WTC11 (cell line): ENCODE data around the gene CD84. TPM values are rescaled to one million over a fixed set of nuclear protein-coding genes. Genes with fewer than 3 reads are reported as not detected.
A peak's percentile ranks its signal among the peaks of the same experiment; 100 is the strongest.

Experiments
- ATAC-seq: fragments of 200-7000 bp; cut with Tn5 transposase; 2 replicates; pipeline ENCODE4 v1.10.0; 2021; ENCODE audit warnings: mild to moderate bottlenecking, moderate library complexity
- CTCF ChIA-PET: fragments of 300-600 bp; sonication (Branson Sonifier 250); formaldehyde crosslinking; loops from one replicate; lab custom pipeline; 2021; ENCODE audit warnings: antibody characterized with exemption; lab: Charles Lee
- POLR2A ChIA-PET: fragments of 350-600 bp; sonication (Branson Sonifier 250); formaldehyde crosslinking; loops from one replicate; lab custom pipeline; 2021; ENCODE audit warnings: antibody characterized with exemption; lab: Charles Lee
- DNase-seq: peaks from one replicate; pipeline ENCODE4 v3.0.0; 2021; ENCODE audit warnings: low spot score
- H3K27ac Mint-ChIP-seq: 2 replicates; pipeline ENCODE4 v1.8.0; 2021; ENCODE audit warnings: mixed read lengths
- H3K27me3 Mint-ChIP-seq: 2 replicates; pipeline ENCODE4 v1.8.0; 2021; ENCODE audit warnings: low read depth, mild to moderate bottlenecking, moderate library complexity, mixed read lengths
- H3K36me3 Mint-ChIP-seq: 2 replicates; pipeline ENCODE4 v1.8.0; 2021; ENCODE audit warnings: mixed read lengths
- H3K4me1 Mint-ChIP-seq: 2 replicates; pipeline ENCODE4 v1.8.0; 2022; ENCODE audit warnings: mixed read lengths
- H3K4me3 Mint-ChIP-seq: 2 replicates; pipeline ENCODE4 v1.8.0; 2021; ENCODE audit warnings: mild to moderate bottlenecking, moderate library complexity, mixed read lengths
- H3K9me3 Mint-ChIP-seq: 2 replicates; pipeline ENCODE4 v1.8.0; 2021; ENCODE audit warnings: mixed read lengths
- MYBL2 ChIP-seq: sonication (generic); formaldehyde crosslinking; IDR thresholded peaks from 2 replicates; pipeline ENCODE4 v1.8.1; 2023; ENCODE audit warnings: mild to moderate bottlenecking, moderate library complexity, missing genetic modification reagents
- NFE2L1 ChIP-seq: sonication (generic); formaldehyde crosslinking; IDR thresholded peaks from 2 replicates; pipeline ENCODE4 v1.8.1; 2023; ENCODE audit warnings: missing genetic modification reagents
- NR3C1 ChIP-seq: sonication (generic); formaldehyde crosslinking; conservative IDR thresholded peaks from 2 replicates; pipeline ENCODE4 v1.8.1; 2023; ENCODE audit warnings: low read depth, mild to moderate bottlenecking, missing genetic modification reagents
- SMAD3 ChIP-seq: sonication (generic); formaldehyde crosslinking; IDR thresholded peaks from 2 replicates; pipeline ENCODE4 v1.8.0; 2022; ENCODE audit warnings: missing genetic modification reagents, mild to moderate bottlenecking, borderline replicate concordance
- SMAD4 ChIP-seq: sonication (generic); formaldehyde crosslinking; IDR thresholded peaks from 2 replicates; pipeline ENCODE4 v1.8.0; 2022; ENCODE audit warnings: mild to moderate bottlenecking, missing genetic modification reagents
- TCF7 ChIP-seq: sonication (generic); formaldehyde crosslinking; IDR thresholded peaks from 2 replicates; pipeline ENCODE4 v1.8.0; 2022; ENCODE audit warnings: mild to moderate bottlenecking, low read depth, missing genetic modification reagents, moderate library complexity
- ZBTB21 ChIP-seq: sonication (generic); formaldehyde crosslinking; IDR thresholded peaks from 2 replicates; pipeline ENCODE4 v1.8.1; 2023; ENCODE audit warnings: mild to moderate bottlenecking, missing genetic modification reagents, borderline replicate concordance
- ZNF121 ChIP-seq: sonication (generic); formaldehyde crosslinking; IDR thresholded peaks from 2 replicates; pipeline ENCODE4 v1.8.0; 2023; ENCODE audit warnings: missing genetic modification reagents
- total RNA-seq: library from RNA; stranded (reverse); gene quantifications from 3 replicates; pipeline ENCODE4 v1.2.3, GENCODE V29; 2021
- TF ChIP-seq, protein P1 (sequence below): sonication (generic); formaldehyde crosslinking; IDR thresholded peaks from 2 replicates; pipeline ENCODE4 v1.8.0; 2023; ENCODE audit warnings: missing genetic modification reagents, mild to moderate bottlenecking, borderline replicate concordance
- TF ChIP-seq, protein P2 (sequence below): fragments of 250-450 bp; sonication (Bioruptor Pico); IDR thresholded peaks from 2 replicates; pipeline ENCODE4 v1.8.0; 2021; ENCODE audit warnings: mild to moderate bottlenecking
- TF ChIP-seq, protein P3 (sequence below): fragments of 200-600 bp; IDR thresholded peaks from 2 replicates; pipeline ENCODE4 v1.8.0; 2022; ENCODE audit warnings: antibody characterized with exemption
- TF ChIP-seq, protein P4 (sequence below): sonication (generic); formaldehyde crosslinking; conservative IDR thresholded peaks from 2 replicates; pipeline ENCODE4 v1.8.1; 2022; ENCODE audit warnings: mild to moderate bottlenecking, missing genetic modification reagents
- TF ChIP-seq, protein P5 (sequence below): sonication (generic); formaldehyde crosslinking; IDR thresholded peaks from 2 replicates; pipeline ENCODE4 v1.8.1; 2023; ENCODE audit warnings: mild to moderate bottlenecking, missing genetic modification reagents, borderline replicate concordance
- TF ChIP-seq, protein P6 (sequence below): fragments of 250-450 bp; sonication (Bioruptor Pico); IDR thresholded peaks from 2 replicates; pipeline ENCODE4 v1.9.0; 2021; ENCODE audit warnings: mild to moderate bottlenecking, borderline replicate concordance
- TF ChIP-seq, protein P7 (sequence below): sonication (generic); formaldehyde crosslinking; IDR thresholded peaks from 2 replicates; pipeline ENCODE4 v1.8.0; 2023; ENCODE audit warnings: missing genetic modification reagents

Gene CD84
- total RNA-seq, 1 experiment from 2014 or later, result 0.17 TPM

DNA sequence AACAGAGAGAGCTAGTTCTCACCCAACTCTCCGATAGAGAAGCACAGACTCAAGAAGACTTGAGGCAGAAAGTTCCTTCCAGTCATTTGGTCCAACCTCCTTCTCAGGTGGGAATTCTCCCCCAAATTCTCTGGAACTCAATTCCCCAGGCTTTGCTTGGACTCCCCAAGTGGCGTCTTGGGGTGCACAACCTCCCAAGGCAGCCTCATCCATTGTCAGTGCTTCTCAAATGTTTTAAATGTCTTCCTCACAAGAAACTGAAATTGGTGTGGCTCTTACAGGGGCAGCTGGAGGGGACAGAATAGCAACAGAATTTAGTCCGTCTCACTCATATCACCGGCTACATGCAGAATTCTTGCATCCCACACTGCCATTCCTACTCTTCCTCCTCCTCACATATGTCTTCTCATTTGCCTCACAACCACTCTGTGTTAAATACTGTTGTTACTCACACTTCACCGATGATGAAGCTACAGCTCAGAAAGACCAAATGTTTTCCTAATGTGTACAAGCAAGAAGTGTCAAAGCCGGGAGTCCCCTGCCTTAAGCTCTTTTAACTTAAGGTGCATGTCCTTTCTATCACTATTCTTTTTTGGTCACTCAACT, 33.4 kb upstream of the CD84 start (continued):
- no peak for TF ChIP-seq ZBTB21 (CRISPR knock-in tag)
- no peak for TF ChIP-seq TCF7 (CRISPR knock-in tag)
- TF ChIP-seq, protein P1, sequence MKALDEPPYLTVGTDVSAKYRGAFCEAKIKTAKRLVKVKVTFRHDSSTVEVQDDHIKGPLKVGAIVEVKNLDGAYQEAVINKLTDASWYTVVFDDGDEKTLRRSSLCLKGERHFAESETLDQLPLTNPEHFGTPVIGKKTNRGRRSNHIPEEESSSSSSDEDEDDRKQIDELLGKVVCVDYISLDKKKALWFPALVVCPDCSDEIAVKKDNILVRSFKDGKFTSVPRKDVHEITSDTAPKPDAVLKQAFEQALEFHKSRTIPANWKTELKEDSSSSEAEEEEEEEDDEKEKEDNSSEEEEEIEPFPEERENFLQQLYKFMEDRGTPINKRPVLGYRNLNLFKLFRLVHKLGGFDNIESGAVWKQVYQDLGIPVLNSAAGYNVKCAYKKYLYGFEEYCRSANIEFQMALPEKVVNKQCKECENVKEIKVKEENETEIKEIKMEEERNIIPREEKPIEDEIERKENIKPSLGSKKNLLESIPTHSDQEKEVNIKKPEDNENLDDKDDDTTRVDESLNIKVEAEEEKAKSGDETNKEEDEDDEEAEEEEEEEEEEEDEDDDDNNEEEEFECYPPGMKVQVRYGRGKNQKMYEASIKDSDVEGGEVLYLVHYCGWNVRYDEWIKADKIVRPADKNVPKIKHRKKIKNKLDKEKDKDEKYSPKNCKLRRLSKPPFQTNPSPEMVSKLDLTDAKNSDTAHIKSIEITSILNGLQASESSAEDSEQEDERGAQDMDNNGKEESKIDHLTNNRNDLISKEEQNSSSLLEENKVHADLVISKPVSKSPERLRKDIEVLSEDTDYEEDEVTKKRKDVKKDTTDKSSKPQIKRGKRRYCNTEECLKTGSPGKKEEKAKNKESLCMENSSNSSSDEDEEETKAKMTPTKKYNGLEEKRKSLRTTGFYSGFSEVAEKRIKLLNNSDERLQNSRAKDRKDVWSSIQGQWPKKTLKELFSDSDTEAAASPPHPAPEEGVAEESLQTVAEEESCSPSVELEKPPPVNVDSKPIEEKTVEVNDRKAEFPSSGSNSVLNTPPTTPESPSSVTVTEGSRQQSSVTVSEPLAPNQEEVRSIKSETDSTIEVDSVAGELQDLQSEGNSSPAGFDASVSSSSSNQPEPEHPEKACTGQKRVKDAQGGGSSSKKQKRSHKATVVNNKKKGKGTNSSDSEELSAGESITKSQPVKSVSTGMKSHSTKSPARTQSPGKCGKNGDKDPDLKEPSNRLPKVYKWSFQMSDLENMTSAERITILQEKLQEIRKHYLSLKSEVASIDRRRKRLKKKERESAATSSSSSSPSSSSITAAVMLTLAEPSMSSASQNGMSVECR, result no peak
- TF ChIP-seq MYBL2 (CRISPR knock-in tag), result no peak
- TF ChIP-seq ZNF121 (CRISPR knock-in tag), result no peak
- TF ChIP-seq, protein P2, sequence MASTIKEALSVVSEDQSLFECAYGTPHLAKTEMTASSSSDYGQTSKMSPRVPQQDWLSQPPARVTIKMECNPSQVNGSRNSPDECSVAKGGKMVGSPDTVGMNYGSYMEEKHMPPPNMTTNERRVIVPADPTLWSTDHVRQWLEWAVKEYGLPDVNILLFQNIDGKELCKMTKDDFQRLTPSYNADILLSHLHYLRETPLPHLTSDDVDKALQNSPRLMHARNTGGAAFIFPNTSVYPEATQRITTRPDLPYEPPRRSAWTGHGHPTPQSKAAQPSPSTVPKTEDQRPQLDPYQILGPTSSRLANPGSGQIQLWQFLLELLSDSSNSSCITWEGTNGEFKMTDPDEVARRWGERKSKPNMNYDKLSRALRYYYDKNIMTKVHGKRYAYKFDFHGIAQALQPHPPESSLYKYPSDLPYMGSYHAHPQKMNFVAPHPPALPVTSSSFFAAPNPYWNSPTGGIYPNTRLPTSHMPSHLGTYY, result no peak

DNA sequence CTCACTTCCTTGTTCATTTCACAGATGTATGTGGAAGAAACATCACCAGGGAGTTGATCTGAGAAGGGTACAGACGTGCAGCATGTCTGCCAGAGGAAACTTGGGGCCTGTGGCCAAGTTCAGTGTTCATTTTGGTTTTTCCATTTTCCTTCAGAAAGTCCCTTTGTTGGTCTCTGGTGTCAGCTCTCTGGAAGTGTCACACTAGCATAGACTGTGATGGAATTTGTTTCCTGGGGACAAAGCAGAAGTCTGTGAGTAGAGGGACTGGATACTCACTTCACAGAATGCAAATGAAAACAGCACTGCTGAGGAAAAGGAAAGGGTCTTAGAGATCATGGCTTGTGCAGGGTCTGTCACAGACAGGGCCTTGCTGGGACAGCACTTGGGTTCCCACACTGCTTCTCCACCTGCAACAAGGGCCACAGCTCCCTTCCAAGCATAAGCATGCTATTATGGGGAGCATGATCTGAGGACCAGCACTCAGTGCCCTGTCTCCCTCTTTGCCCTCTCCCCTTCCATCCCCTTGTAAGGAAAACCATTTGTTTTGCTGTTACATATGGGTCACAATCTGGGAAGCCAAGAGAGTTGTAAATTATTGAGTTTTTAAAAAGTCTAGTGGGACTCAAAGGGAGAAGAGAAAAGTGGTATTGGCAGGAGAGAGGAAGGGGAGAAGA, 31.4 kb upstream of the CD84 start:
- POLR2A ChIA-PET, result no interaction called here
- no peak for TF ChIP-seq NR3C1 (CRISPR knock-in tag)
- TF ChIP-seq, protein P3, sequence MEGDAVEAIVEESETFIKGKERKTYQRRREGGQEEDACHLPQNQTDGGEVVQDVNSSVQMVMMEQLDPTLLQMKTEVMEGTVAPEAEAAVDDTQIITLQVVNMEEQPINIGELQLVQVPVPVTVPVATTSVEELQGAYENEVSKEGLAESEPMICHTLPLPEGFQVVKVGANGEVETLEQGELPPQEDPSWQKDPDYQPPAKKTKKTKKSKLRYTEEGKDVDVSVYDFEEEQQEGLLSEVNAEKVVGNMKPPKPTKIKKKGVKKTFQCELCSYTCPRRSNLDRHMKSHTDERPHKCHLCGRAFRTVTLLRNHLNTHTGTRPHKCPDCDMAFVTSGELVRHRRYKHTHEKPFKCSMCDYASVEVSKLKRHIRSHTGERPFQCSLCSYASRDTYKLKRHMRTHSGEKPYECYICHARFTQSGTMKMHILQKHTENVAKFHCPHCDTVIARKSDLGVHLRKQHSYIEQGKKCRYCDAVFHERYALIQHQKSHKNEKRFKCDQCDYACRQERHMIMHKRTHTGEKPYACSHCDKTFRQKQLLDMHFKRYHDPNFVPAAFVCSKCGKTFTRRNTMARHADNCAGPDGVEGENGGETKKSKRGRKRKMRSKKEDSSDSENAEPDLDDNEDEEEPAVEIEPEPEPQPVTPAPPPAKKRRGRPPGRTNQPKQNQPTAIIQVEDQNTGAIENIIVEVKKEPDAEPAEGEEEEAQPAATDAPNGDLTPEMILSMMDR, result no peak
- TF ChIP-seq, protein P2, result no peak
- TF ChIP-seq, protein P4, sequence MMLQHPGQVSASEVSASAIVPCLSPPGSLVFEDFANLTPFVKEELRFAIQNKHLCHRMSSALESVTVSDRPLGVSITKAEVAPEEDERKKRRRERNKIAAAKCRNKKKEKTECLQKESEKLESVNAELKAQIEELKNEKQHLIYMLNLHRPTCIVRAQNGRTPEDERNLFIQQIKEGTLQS (CRISPR knock-in tag), result no peak
- TF ChIP-seq SMAD4 (CRISPR knock-in tag), result no peak
- TF ChIP-seq, protein P5, sequence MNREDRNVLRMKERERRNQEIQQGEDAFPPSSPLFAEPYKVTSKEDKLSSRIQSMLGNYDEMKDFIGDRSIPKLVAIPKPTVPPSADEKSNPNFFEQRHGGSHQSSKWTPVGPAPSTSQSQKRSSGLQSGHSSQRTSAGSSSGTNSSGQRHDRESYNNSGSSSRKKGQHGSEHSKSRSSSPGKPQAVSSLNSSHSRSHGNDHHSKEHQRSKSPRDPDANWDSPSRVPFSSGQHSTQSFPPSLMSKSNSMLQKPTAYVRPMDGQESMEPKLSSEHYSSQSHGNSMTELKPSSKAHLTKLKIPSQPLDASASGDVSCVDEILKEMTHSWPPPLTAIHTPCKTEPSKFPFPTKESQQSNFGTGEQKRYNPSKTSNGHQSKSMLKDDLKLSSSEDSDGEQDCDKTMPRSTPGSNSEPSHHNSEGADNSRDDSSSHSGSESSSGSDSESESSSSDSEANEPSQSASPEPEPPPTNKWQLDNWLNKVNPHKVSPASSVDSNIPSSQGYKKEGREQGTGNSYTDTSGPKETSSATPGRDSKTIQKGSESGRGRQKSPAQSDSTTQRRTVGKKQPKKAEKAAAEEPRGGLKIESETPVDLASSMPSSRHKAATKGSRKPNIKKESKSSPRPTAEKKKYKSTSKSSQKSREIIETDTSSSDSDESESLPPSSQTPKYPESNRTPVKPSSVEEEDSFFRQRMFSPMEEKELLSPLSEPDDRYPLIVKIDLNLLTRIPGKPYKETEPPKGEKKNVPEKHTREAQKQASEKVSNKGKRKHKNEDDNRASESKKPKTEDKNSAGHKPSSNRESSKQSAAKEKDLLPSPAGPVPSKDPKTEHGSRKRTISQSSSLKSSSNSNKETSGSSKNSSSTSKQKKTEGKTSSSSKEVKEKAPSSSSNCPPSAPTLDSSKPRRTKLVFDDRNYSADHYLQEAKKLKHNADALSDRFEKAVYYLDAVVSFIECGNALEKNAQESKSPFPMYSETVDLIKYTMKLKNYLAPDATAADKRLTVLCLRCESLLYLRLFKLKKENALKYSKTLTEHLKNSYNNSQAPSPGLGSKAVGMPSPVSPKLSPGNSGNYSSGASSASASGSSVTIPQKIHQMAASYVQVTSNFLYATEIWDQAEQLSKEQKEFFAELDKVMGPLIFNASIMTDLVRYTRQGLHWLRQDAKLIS (CRISPR knock-in tag), result no peak
- TF ChIP-seq SMAD3 (CRISPR knock-in tag), result no peak
- TF ChIP-seq NFE2L1 (CRISPR knock-in tag), result no peak
- TF ChIP-seq, protein P6, sequence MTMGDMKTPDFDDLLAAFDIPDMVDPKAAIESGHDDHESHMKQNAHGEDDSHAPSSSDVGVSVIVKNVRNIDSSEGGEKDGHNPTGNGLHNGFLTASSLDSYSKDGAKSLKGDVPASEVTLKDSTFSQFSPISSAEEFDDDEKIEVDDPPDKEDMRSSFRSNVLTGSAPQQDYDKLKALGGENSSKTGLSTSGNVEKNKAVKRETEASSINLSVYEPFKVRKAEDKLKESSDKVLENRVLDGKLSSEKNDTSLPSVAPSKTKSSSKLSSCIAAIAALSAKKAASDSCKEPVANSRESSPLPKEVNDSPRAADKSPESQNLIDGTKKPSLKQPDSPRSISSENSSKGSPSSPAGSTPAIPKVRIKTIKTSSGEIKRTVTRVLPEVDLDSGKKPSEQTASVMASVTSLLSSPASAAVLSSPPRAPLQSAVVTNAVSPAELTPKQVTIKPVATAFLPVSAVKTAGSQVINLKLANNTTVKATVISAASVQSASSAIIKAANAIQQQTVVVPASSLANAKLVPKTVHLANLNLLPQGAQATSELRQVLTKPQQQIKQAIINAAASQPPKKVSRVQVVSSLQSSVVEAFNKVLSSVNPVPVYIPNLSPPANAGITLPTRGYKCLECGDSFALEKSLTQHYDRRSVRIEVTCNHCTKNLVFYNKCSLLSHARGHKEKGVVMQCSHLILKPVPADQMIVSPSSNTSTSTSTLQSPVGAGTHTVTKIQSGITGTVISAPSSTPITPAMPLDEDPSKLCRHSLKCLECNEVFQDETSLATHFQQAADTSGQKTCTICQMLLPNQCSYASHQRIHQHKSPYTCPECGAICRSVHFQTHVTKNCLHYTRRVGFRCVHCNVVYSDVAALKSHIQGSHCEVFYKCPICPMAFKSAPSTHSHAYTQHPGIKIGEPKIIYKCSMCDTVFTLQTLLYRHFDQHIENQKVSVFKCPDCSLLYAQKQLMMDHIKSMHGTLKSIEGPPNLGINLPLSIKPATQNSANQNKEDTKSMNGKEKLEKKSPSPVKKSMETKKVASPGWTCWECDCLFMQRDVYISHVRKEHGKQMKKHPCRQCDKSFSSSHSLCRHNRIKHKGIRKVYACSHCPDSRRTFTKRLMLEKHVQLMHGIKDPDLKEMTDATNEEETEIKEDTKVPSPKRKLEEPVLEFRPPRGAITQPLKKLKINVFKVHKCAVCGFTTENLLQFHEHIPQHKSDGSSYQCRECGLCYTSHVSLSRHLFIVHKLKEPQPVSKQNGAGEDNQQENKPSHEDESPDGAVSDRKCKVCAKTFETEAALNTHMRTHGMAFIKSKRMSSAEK (CRISPR knock-in tag), result no peak
- TF ChIP-seq, protein P7, sequence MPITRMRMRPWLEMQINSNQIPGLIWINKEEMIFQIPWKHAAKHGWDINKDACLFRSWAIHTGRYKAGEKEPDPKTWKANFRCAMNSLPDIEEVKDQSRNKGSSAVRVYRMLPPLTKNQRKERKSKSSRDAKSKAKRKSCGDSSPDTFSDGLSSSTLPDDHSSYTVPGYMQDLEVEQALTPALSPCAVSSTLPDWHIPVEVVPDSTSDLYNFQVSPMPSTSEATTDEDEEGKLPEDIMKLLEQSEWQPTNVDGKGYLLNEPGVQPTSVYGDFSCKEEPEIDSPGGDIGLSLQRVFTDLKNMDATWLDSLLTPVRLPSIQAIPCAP (CRISPR knock-in tag), result no peak

More for the DNA sequence above, 31.4 kb upstream of the CD84 start:
- ATAC-seq (no peak), DNase-seq (no peak)
- CTCF ChIA-PET, result interaction anchor here (0.5 to 3.1 kb wide), 4 partner anchors 8 to 245 kb away, joined by 3 to 17 read pairs (median 4); no protein-coding TSS in a partner anchor
- peak overlapping the region; percentile 47; the same call in 1 of the 2 replicates for H3K27ac Mint-ChIP-seq
- no peaks in the 10 kb centered on the region for H3K36me3 Mint-ChIP-seq
- no peaks in the 10 kb centered on the region for H3K27me3 Mint-ChIP-seq
- no peak overlapping the region for H3K4me3 Mint-ChIP-seq
- no peaks in the 10 kb centered on the region for H3K9me3 Mint-ChIP-seq
- peaks cover 59% of the 10 kb centered on the region for H3K4me1 Mint-ChIP-seq
